Measurements from ENCODE around the gene KCNK18.

- TF ChIP-seq CTCF (IDR thresholded peaks at IDR 0.05) (no peak), POLR2AphosphoS5 (IDR thresholded peaks at IDR 0.05) (no peak), POLR2A (IDR thresholded peaks at IDR 0.05; ENCODE audit: low read depth) (no peak), EP300 (IDR thresholded peaks at IDR 0.05) (no peak)
Observed at GRCh38 chr10:117189557-117189956, 7.7 kb upstream of the KCNK18 start.
